Panc1 (cell line): ENCODE results near the gene GCK. TPM values are rescaled to one million over a fixed set of nuclear protein-coding genes. Genes with fewer than 3 reads are reported as not detected.

Experiments used
- ATAC-seq: fragments of 200-7000 bp; cut with Tn5 transposase; 2 replicates; pipeline ENCODE4 v1.9.1; 2020; ENCODE audit warnings: mild to moderate bottlenecking, moderate library complexity
- BruUV-seq: library from RNA; stranded (reverse); fragments of 400-500 nt; replicated peaks from 2 replicates; lab custom pipeline; 2021; lab: Mats Ljungman, UMichigan
- CTCF ChIA-PET: fragments of 300-600 bp; sonication (Branson Sonifier 250); formaldehyde crosslinking; loops from one replicate; lab custom pipeline; 2022; ENCODE audit warnings: antibody characterized with exemption; lab: Charles Lee
- POLR2A ChIA-PET: fragments of 300-600 bp; sonication (Branson Sonifier 250); formaldehyde crosslinking; loops from one replicate; lab custom pipeline; 2022; ENCODE audit warnings: antibody characterized with exemption; lab: Charles Lee
- DNase-seq: peaks from one replicate; pipeline ENCODE4 v3.0.0-alpha.2; 2010; ENCODE audit warnings: low read depth, low spot score
- H3K27ac ChIP-seq: 2 replicates; pipeline ENCODE4 v1.5.1; 2011; ENCODE audit warnings: mild to moderate bottlenecking, low read length, inconsistent platforms
- H3K27me3 ChIP-seq: fragments of 200-500 bp; sonication (Bioruptor generic); 2 replicates; pipeline ENCODE4 v1.6.0; 2014; ENCODE audit warnings: low read length, inconsistent platforms; ENCODE audit not compliant: control insufficient read depth, insufficient read depth
- H3K36me3 ChIP-seq: fragments of 200-500 bp; sonication (Bioruptor generic); 2 replicates; pipeline ENCODE4 v1.5.1; 2014; ENCODE audit warnings: inconsistent platforms, mild to moderate bottlenecking, low read length, moderate library complexity; ENCODE audit not compliant: control insufficient read depth, insufficient read depth
- H3K4me1 ChIP-seq: 2 replicates; pipeline ENCODE4 v1.5.1; 2011; ENCODE audit warnings: inconsistent platforms, mild to moderate bottlenecking, low read length, moderate library complexity; ENCODE audit not compliant: control insufficient read depth, insufficient read depth
- H3K4me3 ChIP-seq, 2 experiments: 2 replicates each; pipeline ENCODE4 v1.5.1; 2011 to 2012; ENCODE audit warnings: low read depth in 2 of 2, low read length in 2 of 2, mild to moderate bottlenecking in 2 of 2, inconsistent platforms in 1 of 2, moderate library complexity in 1 of 2
- H3K9me3 ChIP-seq: fragments of 200-500 bp; sonication (Bioruptor generic); 2 replicates; pipeline ENCODE4 v1.5.1; 2014; ENCODE audit warnings: low read depth, mild to moderate bottlenecking, inconsistent platforms, low read length, moderate library complexity; ENCODE audit not compliant: control insufficient read depth, insufficient read depth
- POLR2AphosphoS5 ChIP-seq: IDR thresholded peaks from 2 replicates; pipeline ENCODE4 v1.6.1; 2012; ENCODE audit warnings: mild to moderate bottlenecking, low read depth, low read length, moderate library complexity
- SIN3A ChIP-seq: IDR thresholded peaks from 2 replicates; pipeline ENCODE4 v1.6.1; 2012; ENCODE audit warnings: low read depth, mild to moderate bottlenecking, low read length, moderate library complexity, borderline replicate concordance; ENCODE audit not compliant: insufficient read depth
- TCF7L2 ChIP-seq: IDR thresholded peaks from 2 replicates; pipeline ENCODE4 v1.6.1; 2011; ENCODE audit warnings: mild to moderate bottlenecking, low read depth, low read length, inconsistent platforms
- in situ Hi-C: cut with HindIII; loops from 2 replicates; pipeline ENCODE4 v1.10.0; 2016; ENCODE audit warnings: low sequenced_read_pairs, low pct_unique_long_range_greater_than_20kb
- intact Hi-C: fragments of 100-400 bp; cut with micrococcal nuclease; formaldehyde crosslinking; loops from one replicate; pipeline ENCODE4 v1.10.0; 2022; ENCODE audit not compliant: unreplicated experiment
- total RNA-seq: library from RNA; stranded (reverse); gene quantifications from one replicate; pipeline ENCODE4 v1.2.1, GENCODE V29; 2021; ENCODE audit not compliant: unreplicated experiment
- TF ChIP-seq, protein P1 (sequence below): fragments of 450-650 bp; IDR thresholded peaks from 2 replicates; pipeline ENCODE4 v1.5.1; 2017; ENCODE audit warnings: mild to moderate bottlenecking
- TF ChIP-seq, protein P2 (sequence below), 2 experiments: IDR thresholded peaks; 2 replicates each; pipeline ENCODE4 v1.6.1; 2011 to 2012; ENCODE audit warnings: low read depth in 2 of 2, control low read depth in 1 of 2, low read length in 1 of 2, mild to moderate bottlenecking in 1 of 2, moderate library complexity in 1 of 2; ENCODE audit not compliant: insufficient read depth in 1 of 2

Gene GCK
- total RNA-seq, 1 experiment from 2014 or later = 0.36 TPM

DNA sequence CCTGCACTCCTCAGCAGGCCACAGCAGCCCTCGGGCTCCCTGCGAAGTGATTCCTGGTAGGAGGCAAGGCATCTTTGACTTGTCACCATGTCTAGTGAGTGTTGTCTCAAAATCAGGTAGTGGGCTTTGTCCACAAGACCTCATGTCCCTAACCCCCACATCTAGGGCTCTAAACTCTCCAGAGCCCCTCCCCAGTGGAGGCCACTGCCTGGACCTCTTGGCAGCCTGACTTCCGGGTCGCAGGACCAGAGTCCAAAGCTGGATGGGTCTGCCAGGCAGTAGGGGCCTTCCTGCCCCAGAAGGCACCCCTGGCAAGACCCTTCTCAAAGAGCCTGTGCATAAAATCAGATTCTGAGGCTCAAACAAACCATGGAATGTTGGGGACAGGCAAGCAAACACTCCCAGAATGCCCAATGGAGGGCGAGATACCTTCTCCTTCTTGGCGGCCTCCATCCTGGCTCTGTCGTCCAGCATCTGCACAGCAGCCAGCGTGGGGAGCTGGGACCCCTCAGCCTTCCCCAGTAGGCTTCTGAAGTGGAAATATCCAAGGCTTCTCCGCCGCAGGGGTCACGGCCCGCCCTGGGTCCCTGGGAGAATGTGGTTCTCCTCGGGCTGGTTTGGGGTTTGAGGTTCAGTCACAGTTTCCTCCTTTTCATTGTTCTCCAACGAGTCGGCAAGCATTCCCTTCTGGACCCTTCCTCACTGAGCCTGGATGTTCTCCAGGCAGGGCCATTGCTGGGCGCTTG lies 586 bp downstream of the GCK start:
- ChIA-PET CTCF (no interaction called here), POLR2A (no interaction called here)
- intact Hi-C loops (no loop called here), in situ Hi-C loops (no loop called here)
- TF ChIP-seq TCF7L2 (no peak), SIN3A (no peak), POLR2AphosphoS5 (no peak)
- TF ChIP-seq, protein P1, sequence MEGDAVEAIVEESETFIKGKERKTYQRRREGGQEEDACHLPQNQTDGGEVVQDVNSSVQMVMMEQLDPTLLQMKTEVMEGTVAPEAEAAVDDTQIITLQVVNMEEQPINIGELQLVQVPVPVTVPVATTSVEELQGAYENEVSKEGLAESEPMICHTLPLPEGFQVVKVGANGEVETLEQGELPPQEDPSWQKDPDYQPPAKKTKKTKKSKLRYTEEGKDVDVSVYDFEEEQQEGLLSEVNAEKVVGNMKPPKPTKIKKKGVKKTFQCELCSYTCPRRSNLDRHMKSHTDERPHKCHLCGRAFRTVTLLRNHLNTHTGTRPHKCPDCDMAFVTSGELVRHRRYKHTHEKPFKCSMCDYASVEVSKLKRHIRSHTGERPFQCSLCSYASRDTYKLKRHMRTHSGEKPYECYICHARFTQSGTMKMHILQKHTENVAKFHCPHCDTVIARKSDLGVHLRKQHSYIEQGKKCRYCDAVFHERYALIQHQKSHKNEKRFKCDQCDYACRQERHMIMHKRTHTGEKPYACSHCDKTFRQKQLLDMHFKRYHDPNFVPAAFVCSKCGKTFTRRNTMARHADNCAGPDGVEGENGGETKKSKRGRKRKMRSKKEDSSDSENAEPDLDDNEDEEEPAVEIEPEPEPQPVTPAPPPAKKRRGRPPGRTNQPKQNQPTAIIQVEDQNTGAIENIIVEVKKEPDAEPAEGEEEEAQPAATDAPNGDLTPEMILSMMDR = no peak
- TF ChIP-seq, protein P2, sequence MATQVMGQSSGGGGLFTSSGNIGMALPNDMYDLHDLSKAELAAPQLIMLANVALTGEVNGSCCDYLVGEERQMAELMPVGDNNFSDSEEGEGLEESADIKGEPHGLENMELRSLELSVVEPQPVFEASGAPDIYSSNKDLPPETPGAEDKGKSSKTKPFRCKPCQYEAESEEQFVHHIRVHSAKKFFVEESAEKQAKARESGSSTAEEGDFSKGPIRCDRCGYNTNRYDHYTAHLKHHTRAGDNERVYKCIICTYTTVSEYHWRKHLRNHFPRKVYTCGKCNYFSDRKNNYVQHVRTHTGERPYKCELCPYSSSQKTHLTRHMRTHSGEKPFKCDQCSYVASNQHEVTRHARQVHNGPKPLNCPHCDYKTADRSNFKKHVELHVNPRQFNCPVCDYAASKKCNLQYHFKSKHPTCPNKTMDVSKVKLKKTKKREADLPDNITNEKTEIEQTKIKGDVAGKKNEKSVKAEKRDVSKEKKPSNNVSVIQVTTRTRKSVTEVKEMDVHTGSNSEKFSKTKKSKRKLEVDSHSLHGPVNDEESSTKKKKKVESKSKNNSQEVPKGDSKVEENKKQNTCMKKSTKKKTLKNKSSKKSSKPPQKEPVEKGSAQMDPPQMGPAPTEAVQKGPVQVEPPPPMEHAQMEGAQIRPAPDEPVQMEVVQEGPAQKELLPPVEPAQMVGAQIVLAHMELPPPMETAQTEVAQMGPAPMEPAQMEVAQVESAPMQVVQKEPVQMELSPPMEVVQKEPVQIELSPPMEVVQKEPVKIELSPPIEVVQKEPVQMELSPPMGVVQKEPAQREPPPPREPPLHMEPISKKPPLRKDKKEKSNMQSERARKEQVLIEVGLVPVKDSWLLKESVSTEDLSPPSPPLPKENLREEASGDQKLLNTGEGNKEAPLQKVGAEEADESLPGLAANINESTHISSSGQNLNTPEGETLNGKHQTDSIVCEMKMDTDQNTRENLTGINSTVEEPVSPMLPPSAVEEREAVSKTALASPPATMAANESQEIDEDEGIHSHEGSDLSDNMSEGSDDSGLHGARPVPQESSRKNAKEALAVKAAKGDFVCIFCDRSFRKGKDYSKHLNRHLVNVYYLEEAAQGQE (IDR thresholded peaks at IDR 0.05; ENCODE audit: insufficient read depth in 1 of 2, low read depth in 2 of 2, low read length in 1 of 2) = no peak
- no peaks in the 10 kb centered on the region for H3K9me3 ChIP-seq
- BruUV-seq = no TSS peak
- no peaks in the 10 kb centered on the region for H3K36me3 ChIP-seq
- ATAC-seq (no peak), DNase-seq (no peak)
- peaks cover 18% of the 10 kb centered on the region for H3K4me1 ChIP-seq
- H3K27me3 ChIP-seq = no peaks in the 10 kb centered on the region
- H3K27ac ChIP-seq = no peak overlapping the region
- no peak overlapping the region for H3K4me3 ChIP-seq

DNA sequence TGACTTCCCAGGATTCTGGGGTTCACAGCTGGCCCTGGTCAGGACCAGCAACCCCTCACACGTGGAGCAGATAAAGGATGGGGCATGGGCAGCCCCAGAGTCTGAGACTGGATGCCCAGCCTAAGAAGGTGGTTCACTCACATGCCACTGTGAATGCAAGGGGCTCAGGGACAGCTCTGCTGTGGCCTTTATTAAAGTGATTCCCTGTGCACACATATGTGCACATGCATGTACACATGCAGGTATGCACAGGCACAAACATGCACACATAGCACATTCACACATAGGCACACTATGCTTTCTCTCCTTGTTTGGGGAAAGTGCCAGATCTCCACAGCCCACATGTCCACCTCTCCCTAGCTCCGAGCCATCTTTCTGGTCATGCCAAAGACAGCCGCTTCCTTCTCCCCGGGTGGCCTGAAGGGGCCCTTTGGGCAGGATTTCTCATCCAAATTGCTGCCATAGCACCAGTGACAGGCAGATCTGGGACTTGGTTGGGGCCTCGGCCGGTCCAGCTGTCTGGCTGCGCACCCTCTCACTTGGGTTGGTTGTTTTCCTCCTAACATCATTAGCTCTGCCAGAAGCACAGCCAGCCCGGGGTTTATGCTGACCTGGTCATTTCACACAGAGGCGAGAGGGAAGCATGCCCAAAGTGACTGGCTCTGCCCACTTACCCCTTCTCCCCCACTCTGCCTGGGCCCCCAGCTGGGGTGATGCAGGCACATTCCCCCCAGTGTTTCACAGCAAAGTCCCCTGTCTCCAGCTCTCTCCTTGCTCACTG lies 1.4 kb downstream of the GCK start:
- H3K4me1 ChIP-seq = peaks cover 21% of the 10 kb centered on the region
- ChIA-PET CTCF (no interaction called here), POLR2A (no interaction called here)
- H3K9me3 ChIP-seq = peaks cover 4% of the 10 kb centered on the region; the same call in 1 of the 2 replicates
- intact Hi-C loops (no loop called here), in situ Hi-C loops (no loop called here)
- H3K27me3 ChIP-seq = no peaks in the 10 kb centered on the region
- no peak for DNase-seq
- H3K36me3 ChIP-seq = no peaks in the 10 kb centered on the region
- TF ChIP-seq, protein P1 = no peak
- TF ChIP-seq, protein P2 (IDR thresholded peaks at IDR 0.05; ENCODE audit: insufficient read depth in 1 of 2, low read depth in 2 of 2, low read length in 1 of 2) = no peak
- TF ChIP-seq SIN3A (no peak), TCF7L2 (no peak), POLR2AphosphoS5 (no peak)
- no peak overlapping the region for H3K27ac ChIP-seq
- H3K4me3 ChIP-seq = no peak overlapping the region
- no peak for ATAC-seq
- no TSS peak for BruUV-seq
